GM12873 (cell line): ENCODE data around the gene PFKFB4.

Experiments used
- CTCF ChIP-seq: IDR thresholded peaks from 2 replicates; pipeline ENCODE4 v1.5.1; 2012; ENCODE audit warnings: low read depth, mild to moderate bottlenecking, moderate library complexity, low read length, control low read depth; ENCODE audit not compliant: insufficient read depth; ENCODE audit errors: missing control alignments

PFKFB4 gene

GRCh38 chr3:48493203-48493501 lies 63.5 kb downstream of the PFKFB4 start:
- no peak for TF ChIP-seq CTCF

- no peak for TF ChIP-seq CTCF
Measured at GRCh38 chr3:48492461-48493202, 64.0 kb downstream of the PFKFB4 start.

GRCh38 chr3:48486952-48487351 lies 69.7 kb downstream of the PFKFB4 start:
- TF ChIP-seq CTCF = no peak

GRCh38 chr3:48478626-48479555 lies 77.7 kb downstream of the PFKFB4 start:
- no peak for TF ChIP-seq CTCF

- no peak for TF ChIP-seq CTCF
Measured at GRCh38 chr3:48477959-48478520, 78.6 kb downstream of the PFKFB4 start.

GRCh38 chr3:48476426-48477053 lies 80.1 kb downstream of the PFKFB4 start:
- TF ChIP-seq CTCF = no peak

- TF ChIP-seq CTCF = no peak
Measured at GRCh38 chr3:48475188-48475587, 81.4 kb downstream of the PFKFB4 start.
